Activated T-helper 1 cell treated with anti-CD3 and anti-CD28 coated beads, Interleukin-2, amount 50 U/mL, for 16 hours (primary cell): Measurements from ENCODE around the gene TMEM51.
"Not testable (repeated sequence)": the region's sequence is repeated elsewhere in the genome, so short reads cannot be mapped to it uniquely, and the experiment has no call there.

ENCODE experiments used
- DNase-seq, 2 donors: peaks; one replicate each; pipeline ENCODE4 v3.0.0-alpha.2; 2020; ENCODE audit warnings: low read depth in 1 of 2, low spot score in 1 of 2

The TMEM51 gene

GRCh38 chr1:15125101-15125745, 28.3 kb upstream of the TMEM51 start:
- no peak for DNase-seq

GRCh38 chr1:15128077-15128476, 25.5 kb upstream of the TMEM51 start:
- DNase-seq = no peak

GRCh38 chr1:15128520-15129313, 24.8 kb upstream of the TMEM51 start:
- DNase-seq = peak; percentile 40 to 52

- no peak for DNase-seq
These were observed 23.6 kb upstream of the TMEM51 start for GRCh38 chr1:15129944-15130343.

- no peak for DNase-seq
These were observed 22.9 kb upstream of the TMEM51 start for GRCh38 chr1:15130607-15131006.

GRCh38 chr1:15132965-15133364, 20.6 kb upstream of the TMEM51 start:
- DNase-seq = no peak

GRCh38 chr1:15134285-15134684, 19.3 kb upstream of the TMEM51 start:
- no peak for DNase-seq

GRCh38 chr1:15135604-15136003, 17.9 kb upstream of the TMEM51 start:
- DNase-seq = not testable (repeated sequence)

- DNase-seq = no peak
These were observed 15.7 kb upstream of the TMEM51 start for GRCh38 chr1:15137809-15138208.

- no peak for DNase-seq
These were observed 13.7 kb upstream of the TMEM51 start for GRCh38 chr1:15139654-15140350.

- DNase-seq = no peak
These were observed 11.5 kb upstream of the TMEM51 start for GRCh38 chr1:15141935-15142539.

GRCh38 chr1:15145327-15145726, 8.2 kb upstream of the TMEM51 start:
- no peak for DNase-seq

GRCh38 chr1:15146142-15146680, 7.3 kb upstream of the TMEM51 start:
- no peak for DNase-seq

- DNase-seq = no peak
These were observed 6.6 kb upstream of the TMEM51 start for GRCh38 chr1:15146971-15147376.

GRCh38 chr1:15148004-15148403, 5.5 kb upstream of the TMEM51 start:
- DNase-seq = no peak

- DNase-seq = no peak
These were observed 5.1 kb upstream of the TMEM51 start for GRCh38 chr1:15148475-15148874.

GRCh38 chr1:15148941-15149340, 4.6 kb upstream of the TMEM51 start:
- no peak for DNase-seq

- no peak for DNase-seq
These were observed 3.2 kb upstream of the TMEM51 start for GRCh38 chr1:15150376-15150775.

- DNase-seq = no peak
These were observed 2.2 kb upstream of the TMEM51 start for GRCh38 chr1:15151377-15151806.

GRCh38 chr1:15151871-15152270, 1.7 kb upstream of the TMEM51 start:
- no peak for DNase-seq
